Muscle of arm (tissue), 12 donors: ENCODE data around the gene CCL11. TPM values are rescaled to one million over a fixed set of nuclear protein-coding genes. Genes with fewer than 3 reads are reported as not detected.
"Not testable (repeated sequence)": the region's sequence is repeated elsewhere in the genome, so short reads cannot be mapped to it uniquely, and the experiment has no call there.

Experiments
- DNase-seq: peaks from one replicate; pipeline ENCODE4 v3.0.0-alpha.2; 2013
- polyA plus RNA-seq, 12 donors: library from polyadenylated mRNA; unstranded; fragments of 120-200 nt; gene quantifications; one replicate each; pipeline ENCODE4 v1.2.1, GENCODE V29; 2013; ENCODE audit not compliant: insufficient read length in 12 of 12

CCL11 gene
- polyA plus RNA-seq, 12 donors = 0.17 to 0.22 (median 0.21) TPM; not detected in 9

DNA sequence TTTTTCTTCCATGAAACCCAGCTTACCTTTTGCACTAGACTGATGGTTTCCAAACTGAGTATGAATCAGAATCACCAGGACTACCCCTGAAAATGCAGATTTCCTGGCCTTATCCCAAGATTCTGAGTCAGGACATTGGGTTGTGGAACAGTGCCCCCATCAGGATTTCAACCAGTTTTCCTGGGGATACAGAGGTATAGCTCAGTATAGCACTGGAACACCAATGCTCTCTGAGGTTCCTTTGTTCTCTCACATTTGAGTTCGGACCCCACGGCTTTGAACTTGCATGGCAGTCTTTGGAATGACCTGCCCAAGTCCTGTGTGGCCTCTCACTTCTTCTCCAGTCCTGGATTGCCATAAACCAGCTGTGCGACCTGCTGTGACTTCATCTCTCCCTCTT is 20.9 kb downstream of the CCL11 start:
- peak; percentile 47 for DNase-seq

DNA sequence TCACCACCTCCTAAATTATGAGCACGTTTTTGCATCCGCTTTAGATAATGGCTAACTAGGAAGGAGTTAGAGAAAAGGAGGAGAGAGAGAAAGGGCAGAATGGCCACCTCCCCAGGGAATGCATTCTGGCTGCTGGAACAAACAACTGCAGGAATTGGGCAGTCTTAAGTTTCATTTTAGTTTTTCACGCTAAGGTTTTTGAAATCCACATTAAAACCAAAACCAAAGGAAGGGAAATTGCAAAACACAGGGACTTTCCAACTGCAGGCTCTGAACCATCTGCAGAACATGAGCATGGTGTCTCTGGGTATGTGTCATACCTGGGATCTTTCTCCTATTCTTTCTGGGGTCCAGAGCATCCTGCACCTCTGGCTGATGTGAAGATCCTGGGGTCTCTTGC is 21.6 kb downstream of the CCL11 start:
- DNase-seq = no peak

DNA sequence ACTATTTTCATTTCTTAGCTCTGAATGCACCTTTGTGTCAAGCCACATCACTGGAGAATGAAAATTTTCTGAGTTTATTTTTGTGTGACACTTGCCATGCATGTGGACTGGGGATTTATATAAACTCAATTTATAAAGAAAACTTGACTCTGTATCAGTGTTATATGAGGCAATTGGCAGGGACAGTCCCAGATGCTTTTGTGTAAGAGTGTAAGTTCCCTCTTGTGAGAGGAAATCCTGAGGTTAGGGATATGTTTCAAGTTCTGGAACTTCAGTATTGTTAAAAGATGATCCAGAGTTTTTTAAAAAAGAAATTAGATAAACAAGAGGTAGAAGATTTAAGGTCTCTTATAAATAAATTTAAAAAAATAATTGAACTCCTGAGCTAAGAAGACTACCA is 22.8 kb downstream of the CCL11 start:
- no peak for DNase-seq

DNA sequence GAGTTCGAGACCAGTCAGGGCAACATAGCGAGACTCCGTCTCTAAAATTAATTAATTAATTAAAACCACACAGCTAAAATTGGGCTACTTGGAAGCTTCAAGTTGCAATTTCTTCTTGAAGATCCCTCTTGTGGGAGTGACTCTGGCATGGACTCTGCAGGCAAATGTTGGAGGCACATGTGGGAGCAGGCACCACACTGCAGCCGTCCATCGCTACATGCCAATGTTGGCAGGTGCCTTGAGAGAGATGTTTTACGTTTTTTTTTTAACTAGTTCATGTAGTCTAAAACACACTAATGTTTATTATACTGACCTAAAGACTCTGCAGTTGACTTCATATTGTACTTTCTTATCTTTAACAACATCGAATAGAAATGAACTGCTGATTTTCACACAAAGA is 25.7 kb downstream of the CCL11 start:
- DNase-seq = no peak

DNA sequence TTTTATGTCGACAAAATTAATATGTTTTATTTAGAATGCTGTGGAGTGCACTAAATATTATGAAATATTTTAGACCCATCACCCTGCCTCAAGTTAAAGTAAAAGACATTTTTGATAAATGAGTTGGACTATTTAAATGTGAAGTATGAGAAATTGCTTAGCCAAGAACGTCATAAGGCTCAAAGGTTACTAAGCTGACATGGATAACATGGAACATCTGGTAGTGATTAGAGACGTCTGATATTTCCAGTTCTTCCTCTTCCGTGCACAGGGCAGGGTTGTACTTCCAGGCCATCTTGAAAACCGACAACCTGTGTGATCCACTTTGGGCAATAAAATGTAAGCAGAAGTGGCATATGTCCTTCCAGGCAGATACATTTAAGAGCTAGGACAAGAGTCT is 26.5 kb downstream of the CCL11 start:
- DNase-seq = no peak

DNA sequence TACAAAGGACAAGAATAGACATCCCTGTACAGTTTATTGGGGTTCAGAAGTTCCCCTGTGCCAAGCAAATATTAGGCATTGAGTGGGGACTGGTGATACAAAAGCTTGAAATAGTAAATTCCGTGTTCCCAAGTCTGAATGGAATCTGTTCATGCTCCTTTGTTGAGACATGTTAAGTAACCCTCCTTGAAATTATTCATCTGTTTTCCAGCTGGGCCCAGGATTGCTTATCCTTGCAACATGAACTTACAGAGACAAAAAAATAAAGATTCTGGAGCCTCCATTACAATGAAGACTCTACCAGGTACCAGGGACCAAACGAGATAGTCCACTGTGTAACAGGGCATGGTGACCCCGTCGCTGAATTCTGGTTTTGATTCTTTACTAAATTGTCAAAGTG is 27.6 kb downstream of the CCL11 start:
- DNase-seq = no peak

DNA sequence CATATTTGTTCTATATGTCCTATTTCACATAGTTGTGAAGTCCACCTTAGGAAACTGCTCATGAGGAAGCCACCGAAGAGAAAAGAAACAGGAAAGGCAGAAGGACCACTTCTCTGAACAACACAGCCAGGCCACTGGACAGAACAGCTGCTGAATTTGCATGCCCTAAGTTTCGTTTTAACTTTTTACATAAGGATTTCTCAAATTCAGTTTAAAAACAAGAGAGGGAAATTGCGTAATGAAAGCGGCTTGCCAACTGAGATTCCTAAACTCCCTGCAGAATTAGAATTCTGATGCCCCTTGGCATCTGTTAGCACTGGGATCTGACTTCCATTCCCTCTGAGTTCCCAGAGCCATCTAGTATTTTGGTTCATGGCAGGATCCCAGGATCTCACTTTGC is 28.7 kb downstream of the CCL11 start:
- peak; percentile 36 for DNase-seq

DNA sequence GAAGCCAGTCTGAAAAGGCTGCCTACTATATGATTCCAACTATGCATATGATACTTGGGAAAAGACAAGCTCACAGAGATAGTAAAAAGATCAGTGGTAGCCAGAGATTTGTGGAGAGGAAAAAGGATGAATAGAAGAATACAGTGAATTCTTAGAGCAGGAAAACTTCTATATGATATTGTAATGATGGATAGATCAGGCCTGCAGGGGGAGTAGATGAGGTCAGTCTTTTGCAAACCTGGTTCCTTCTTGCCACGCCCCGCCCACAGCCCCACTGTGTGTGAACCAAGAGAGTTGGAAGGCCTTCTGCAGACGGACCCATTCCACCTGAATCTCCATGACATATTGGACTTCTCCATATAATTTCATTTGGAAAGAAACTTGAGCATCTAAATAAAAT is 32.9 kb downstream of the CCL11 start:
- DNase-seq = no peak

DNA sequence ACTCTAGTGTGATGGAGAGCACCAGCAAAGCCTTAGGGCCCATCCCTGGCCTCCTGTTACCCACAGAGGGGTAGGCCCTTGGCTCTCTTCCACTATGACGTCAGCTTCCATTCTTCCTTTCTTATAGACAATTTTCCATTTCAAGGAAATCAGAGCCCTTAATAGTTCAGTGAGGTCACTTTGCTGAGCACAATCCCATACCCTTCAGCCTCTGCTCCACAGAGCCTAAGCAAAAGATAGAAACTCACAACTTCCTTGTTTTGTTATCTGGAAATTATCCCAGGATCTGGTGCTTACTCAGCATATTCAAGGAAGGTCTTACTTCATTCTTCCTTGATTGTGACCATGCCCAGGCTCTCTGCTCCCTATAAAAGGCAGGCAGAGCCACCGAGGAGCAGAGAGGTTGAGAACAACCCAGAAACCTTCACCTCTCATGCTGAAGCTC is 33.5 kb downstream of the CCL11 start, which contains the start of gene CCL8:
CCL8 (plus strand) TSS at position 397 of the 445 bp plus-strand sequence. CDS start 67 bp downstream, outside the sequence.
- no peak for DNase-seq

DNA sequence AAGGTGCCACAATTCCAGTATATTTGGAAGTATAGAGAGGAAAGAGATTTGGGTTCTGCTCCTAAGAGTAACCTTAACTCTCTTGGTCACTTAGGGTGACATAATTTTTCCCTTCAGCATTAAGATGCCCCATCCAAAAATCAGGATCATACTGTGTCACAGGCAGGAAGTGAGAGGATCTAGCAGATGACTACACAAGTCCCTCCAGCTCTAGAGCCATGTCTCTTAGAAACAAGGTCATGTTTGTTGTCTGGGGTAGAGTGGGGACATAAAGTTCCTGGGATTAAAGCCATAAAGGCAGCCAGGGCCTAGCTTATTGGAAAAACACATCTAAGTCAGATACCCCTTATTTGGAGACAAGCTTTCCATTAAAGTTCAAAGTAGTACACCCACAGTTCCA is 36.4 kb downstream of the CCL11 start:
- no peak for DNase-seq

DNA sequence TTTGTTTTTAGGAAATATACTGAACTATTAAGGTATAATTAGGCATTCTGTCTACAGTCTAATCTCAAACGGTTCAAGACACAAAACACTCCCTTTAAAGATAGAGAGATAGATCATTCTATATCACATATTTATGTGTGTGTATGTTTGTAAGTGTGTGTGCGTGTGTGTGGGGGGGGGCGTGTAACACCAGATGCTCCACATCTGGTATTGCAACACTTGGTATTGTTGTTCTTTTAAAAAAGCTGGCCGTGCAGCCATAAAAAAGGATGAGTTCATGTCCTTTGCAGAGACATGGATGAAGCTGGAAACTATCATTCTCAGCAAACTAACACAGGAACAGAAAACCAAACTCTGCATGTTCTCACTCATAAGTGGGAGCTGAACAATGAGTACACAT is 42.0 kb downstream of the CCL11 start:
- DNase-seq = not testable (repeated sequence)

DNA sequence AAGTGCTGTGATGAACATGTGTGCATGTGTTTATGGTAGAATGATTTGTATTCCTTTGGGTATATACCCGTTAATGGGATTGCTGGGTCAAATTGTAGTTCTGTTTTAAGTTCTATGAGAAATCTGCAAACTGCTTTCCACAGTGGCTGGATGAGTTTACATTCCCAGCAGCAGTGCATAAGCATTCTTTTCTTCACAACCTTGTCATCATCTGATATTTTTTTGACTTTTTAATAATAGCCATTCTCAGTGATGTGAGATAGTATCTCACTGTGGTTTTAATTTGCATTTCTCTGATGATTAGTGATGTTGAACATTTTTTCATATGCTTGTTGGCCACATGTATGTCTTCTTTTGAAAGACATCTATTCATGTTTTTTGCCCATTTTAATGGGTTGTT is 52.2 kb downstream of the CCL11 start:
- DNase-seq = no peak

Other genes starting within 250 kb of the CCL11 start
- 10 to 100 TPM in 11 of 12 donors, not detected in 1; 46.4 to 87.6 (median 66.0) TPM for gene CCL2, start 30.5 kb upstream of the CCL11 start, polyA plus RNA-seq
- gene CCL7, start 15.5 kb upstream of the CCL11 start, polyA plus RNA-seq = not detected
- 1 to 10 TPM in 4 of 12 donors, under 1 TPM in 6, not detected in 2; 0.44 to 1.3 (median 0.92) TPM for gene CCL8, start 33.7 kb downstream of the CCL11 start, polyA plus RNA-seq
- gene CCL13, start 70.7 kb downstream of the CCL11 start, polyA plus RNA-seq = 1 to 10 TPM in 5 of 12 donors, under 1 TPM in 5, not detected in 2; 0.28 to 3.8 (median 1.0) TPM
- not detected for gene CCL1, start 77.5 kb downstream of the CCL11 start, polyA plus RNA-seq